ENCODE results near the gene RFK.

DNA sequence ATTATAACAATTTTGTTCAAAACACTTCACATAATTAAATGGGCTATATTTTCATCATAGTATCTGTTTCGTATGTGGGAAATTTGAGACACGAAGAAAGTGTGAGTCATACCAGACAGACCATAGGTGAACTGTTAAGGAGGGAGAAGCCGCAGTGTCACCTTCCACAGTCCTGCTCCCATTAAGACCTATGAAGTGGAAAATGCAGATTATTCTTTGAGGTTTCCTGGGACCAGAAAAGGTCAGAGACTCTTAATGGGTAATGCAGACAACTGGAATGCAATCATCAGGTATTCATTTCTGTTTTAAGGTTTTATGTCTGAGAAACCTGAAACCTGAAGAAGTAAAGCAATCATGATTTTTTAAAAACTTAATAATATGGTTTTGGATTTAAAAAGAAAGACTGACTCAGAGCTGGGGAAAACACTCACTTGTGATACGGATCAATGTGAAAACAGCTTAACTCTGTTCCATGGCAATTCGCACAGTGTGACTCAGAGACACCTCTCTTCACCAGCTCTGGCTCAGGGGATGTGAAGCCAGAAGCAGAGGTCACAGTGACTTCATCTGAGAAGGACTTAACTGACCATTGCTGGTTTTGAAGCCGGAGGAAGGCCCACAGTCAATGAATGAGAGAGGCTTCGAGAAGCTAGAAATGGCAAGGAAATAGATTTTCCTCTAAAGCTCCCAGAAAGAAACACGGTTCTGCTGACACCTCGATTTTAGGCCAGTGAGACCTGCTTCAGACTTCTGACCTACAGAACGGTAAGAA lies 47.5 kb upstream of the RFK start:
- TF ChIP-seq POLR2AphosphoS5 (IDR thresholded peaks at IDR 0.05) (no peak), POLR2A (IDR thresholded peaks at IDR 0.05) (no peak)
- TF ChIP-seq, protein P1, sequence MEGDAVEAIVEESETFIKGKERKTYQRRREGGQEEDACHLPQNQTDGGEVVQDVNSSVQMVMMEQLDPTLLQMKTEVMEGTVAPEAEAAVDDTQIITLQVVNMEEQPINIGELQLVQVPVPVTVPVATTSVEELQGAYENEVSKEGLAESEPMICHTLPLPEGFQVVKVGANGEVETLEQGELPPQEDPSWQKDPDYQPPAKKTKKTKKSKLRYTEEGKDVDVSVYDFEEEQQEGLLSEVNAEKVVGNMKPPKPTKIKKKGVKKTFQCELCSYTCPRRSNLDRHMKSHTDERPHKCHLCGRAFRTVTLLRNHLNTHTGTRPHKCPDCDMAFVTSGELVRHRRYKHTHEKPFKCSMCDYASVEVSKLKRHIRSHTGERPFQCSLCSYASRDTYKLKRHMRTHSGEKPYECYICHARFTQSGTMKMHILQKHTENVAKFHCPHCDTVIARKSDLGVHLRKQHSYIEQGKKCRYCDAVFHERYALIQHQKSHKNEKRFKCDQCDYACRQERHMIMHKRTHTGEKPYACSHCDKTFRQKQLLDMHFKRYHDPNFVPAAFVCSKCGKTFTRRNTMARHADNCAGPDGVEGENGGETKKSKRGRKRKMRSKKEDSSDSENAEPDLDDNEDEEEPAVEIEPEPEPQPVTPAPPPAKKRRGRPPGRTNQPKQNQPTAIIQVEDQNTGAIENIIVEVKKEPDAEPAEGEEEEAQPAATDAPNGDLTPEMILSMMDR (IDR thresholded peaks at IDR 0.05) = no peak

All from stomach (tissue), 4 donors.